ENCODE data around the gene SNRPA. TPM values are rescaled to one million over a fixed set of nuclear protein-coding genes. Genes with fewer than 3 reads are reported as not detected.

The SNRPA gene
- total and polyA plus RNA-seq, 12 donors: 18.5 to 176 (median 62.9) TPM

DNA sequence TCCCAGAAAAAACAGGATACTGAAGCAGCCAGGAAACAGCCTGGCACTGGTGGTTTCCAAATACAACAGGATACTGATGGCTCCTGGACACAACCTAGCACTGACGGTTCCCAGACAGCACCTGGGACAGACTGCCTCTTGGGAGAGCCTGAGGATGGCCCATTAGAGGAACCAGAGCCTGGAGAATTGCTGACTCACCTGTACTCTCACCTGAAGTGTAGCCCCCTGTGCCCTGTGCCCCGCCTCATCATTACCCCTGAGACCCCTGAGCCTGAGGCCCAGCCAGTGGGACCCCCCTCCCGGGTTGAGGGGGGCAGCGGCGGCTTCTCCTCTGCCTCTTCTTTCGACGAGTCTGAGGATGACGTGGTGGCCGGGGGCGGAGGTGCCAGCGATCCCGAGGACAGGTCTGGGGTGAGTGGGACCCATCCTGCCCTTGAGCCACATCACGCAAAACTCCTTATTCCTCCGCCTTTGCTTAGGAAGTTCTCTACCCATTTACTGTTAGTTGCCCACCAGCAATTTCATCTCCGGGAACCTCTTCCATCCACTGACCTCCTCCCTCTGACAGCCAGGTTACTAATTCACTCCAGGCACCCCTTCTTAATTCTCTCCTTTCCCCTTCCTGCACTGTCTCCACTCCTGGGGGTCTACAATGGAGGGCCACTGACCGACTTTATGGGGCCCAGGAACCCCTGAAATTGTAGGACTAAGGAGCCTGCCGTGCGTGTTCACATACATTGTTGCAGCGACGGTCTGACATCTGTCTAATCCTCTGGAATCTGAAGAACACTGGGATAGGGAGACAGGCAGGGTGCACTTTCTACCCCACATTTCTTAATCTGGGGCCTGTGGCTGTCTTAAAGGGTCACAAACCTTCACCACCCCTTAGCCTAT, 32.9 kb upstream of the SNRPA start:
- intact Hi-C loops (cut with DNase I): no loop called here
- H3K27me3 ChIP-seq: no peaks in the 10 kb centered on the region
- H3K4me3 ChIP-seq: peak overlapping the region; percentile 29 to 72 (median 40)
- peaks cover 0 to 2% of the 10 kb centered on the region in 2 donors for H3K36me3 ChIP-seq (replicated peaks in 1 of 2)
- no peaks in the 10 kb centered on the region for H3K9me3 ChIP-seq (replicated peaks in 1 of 3)
- 13 to 28% (median 27%) methylated on average over 16 to 20 of the region's 20 CpGs for WGBS, 4 donors
- DNase-seq: peak; percentile 54 to 71 (median 64)
- H3K27ac ChIP-seq: peak overlapping the region; percentile 92 to 97 (median 95)
- peaks cover 61 to 62% of the 10 kb centered on the region in 2 donors for H3K4me1 ChIP-seq (replicated peaks in 1 of 2)
- no peak for TF ChIP-seq POLR2A (IDR thresholded peaks at IDR 0.05)
- TF ChIP-seq, protein P1, sequence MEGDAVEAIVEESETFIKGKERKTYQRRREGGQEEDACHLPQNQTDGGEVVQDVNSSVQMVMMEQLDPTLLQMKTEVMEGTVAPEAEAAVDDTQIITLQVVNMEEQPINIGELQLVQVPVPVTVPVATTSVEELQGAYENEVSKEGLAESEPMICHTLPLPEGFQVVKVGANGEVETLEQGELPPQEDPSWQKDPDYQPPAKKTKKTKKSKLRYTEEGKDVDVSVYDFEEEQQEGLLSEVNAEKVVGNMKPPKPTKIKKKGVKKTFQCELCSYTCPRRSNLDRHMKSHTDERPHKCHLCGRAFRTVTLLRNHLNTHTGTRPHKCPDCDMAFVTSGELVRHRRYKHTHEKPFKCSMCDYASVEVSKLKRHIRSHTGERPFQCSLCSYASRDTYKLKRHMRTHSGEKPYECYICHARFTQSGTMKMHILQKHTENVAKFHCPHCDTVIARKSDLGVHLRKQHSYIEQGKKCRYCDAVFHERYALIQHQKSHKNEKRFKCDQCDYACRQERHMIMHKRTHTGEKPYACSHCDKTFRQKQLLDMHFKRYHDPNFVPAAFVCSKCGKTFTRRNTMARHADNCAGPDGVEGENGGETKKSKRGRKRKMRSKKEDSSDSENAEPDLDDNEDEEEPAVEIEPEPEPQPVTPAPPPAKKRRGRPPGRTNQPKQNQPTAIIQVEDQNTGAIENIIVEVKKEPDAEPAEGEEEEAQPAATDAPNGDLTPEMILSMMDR (IDR thresholded peaks at IDR 0.05): no peak

DNA sequence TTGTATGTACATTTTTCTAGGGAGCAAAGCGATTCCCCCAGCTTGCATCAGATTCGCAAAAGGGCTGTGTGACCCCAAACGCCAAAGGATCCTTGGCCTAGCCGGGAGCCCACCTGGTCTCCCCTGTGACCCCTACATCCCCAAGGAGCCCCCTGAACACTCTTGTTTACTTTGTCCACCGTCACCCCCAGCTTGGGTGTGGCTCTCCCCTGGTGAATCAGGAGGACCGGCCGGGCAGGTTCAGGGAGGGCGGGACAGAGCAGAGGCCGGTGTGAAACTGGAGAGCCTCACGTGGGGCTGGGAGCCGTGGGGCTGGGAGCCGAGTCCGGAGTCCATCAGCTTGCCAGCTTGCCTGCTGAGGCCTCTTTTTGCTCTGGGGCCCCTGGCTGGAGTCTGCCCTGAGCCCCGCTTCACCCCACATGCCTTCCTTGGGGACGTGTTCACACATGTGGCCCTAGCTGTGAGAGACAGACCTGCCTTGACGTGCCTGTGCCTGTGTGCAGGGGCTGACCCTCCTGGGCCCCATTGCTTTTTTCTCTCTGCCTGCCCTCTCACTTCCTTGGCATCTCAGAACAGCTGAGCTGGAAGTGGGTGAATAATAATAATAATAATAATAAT, 32.1 kb upstream of the SNRPA start:
- intact Hi-C loops (cut with DNase I): no loop called here
- WGBS, 4 donors: 4 to 18% (median 9%) methylated on average over 5 to 16 of the region's 16 CpGs
- DNase-seq: peak; percentile 50 to 81 (median 76)
- Histone ChIP-seq H3K9me3 (replicated peaks in 1 of 3) (no peaks in the 10 kb centered on the region), H3K27me3 (no peaks in the 10 kb centered on the region), H3K36me3 (replicated peaks in 1 of 2) (peaks cover 0 to 5% of the 10 kb centered on the region in 2 donors), H3K4me3 (peak overlapping the region in 3 of 4 donors; percentile 29 to 72 (median 42)), H3K27ac (peak overlapping the region; percentile 92 to 97 (median 95)), H3K4me1 (replicated peaks in 1 of 2) (peaks cover 58 to 62% of the 10 kb centered on the region in 2 donors)
- TF ChIP-seq, protein P1 (IDR thresholded peaks at IDR 0.05): no peak
- peak in 1 of 2 donors; percentile 23 for TF ChIP-seq POLR2A (IDR thresholded peaks at IDR 0.05)

DNA sequence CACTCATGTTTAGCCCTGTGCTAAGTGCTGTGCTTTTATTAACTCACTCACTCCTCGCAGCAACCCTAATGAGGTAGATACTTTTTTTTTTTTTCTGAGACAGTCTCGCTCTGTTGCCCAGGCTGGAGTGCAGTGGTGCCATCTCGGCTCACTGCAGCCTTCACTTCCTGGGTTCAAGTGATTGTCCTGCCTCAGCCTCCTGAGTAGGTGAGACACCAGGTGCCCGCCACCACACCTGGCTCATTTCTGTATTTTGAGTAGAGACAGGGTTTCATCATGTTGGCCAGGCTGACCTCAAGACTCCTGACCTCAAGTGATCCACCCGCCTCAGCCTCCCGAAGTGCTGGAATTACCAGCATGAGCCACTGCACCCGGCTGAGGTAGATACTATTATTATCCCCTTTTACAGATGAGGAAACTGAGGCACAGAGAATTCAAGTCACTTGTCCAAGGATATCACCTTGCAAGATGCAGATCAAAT, 31.5 kb upstream of the SNRPA start:
- intact Hi-C loops (cut with DNase I): no loop called here
- H3K4me1 ChIP-seq (replicated peaks in 1 of 2): peaks cover 53 to 56% of the 10 kb centered on the region in 2 donors
- DNase-seq: no peak
- 33 to 50% (median 47%) methylated on average over 7 of the region's 7 CpGs for WGBS, 4 donors
- peak overlapping the region; percentile 8 to 97 (median 95) for H3K27ac ChIP-seq
- peaks cover 0 to 11% of the 10 kb centered on the region in 2 donors for H3K36me3 ChIP-seq (replicated peaks in 1 of 2)
- no peak for TF ChIP-seq POLR2A (IDR thresholded peaks at IDR 0.05)
- TF ChIP-seq, protein P1 (IDR thresholded peaks at IDR 0.05): no peak
- H3K27me3 ChIP-seq: no peaks in the 10 kb centered on the region
- no peaks in the 10 kb centered on the region for H3K9me3 ChIP-seq (replicated peaks in 1 of 3)
- peak overlapping the region in 1 of 4 donors; percentile 72 for H3K4me3 ChIP-seq

DNA sequence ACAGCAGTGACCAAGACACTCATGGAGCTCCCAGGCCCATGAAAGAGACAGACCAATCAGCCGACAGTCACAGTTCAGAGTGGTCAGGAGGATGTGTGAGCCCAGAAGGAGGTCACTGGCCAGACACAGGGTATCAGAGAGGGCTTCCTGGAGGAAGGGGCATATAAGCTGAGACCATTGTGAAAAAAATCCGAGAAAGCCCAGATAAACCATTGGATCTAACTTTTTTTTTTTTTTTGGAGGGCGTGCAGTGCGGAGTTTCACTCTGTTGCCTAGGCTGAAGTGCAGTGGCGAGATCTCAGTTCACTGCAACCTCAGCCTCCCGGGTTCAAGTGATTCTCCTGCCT, 29.9 kb upstream of the SNRPA start:
- no peaks in the 10 kb centered on the region for H3K27me3 ChIP-seq
- peak overlapping the region in 1 of 4 donors; percentile 72 for H3K4me3 ChIP-seq
- WGBS, 4 donors: 78 to 95% (median 81%) methylated on average over 6 of the region's 6 CpGs
- no peak for DNase-seq
- H3K9me3 ChIP-seq (replicated peaks in 1 of 3): no peaks in the 10 kb centered on the region
- no peak for TF ChIP-seq POLR2A (IDR thresholded peaks at IDR 0.05)
- TF ChIP-seq, protein P1 (IDR thresholded peaks at IDR 0.05): no peak
- peaks cover 44 to 49% of the 10 kb centered on the region in 2 donors for H3K4me1 ChIP-seq (replicated peaks in 1 of 2)
- H3K36me3 ChIP-seq (replicated peaks in 1 of 2): peaks cover 0 to 24% of the 10 kb centered on the region in 2 donors
- intact Hi-C loops (cut with DNase I): no loop called here
- peak overlapping the region; percentile 44 to 97 (median 95) for H3K27ac ChIP-seq

Measured in adrenal gland (tissue), 12 donors.